SKM-1 treated with dmso at 0.1 percent for 144 hours (cell line): Measurements from ENCODE around the gene PHOSPHO1.

ENCODE experiments used
- DNase-seq: peaks from one replicate; lab custom pipeline; 2025; ENCODE audit not compliant: unreplicated experiment; lab: John Stamatoyannopoulos, UW

Gene PHOSPHO1

GRCh38 chr17:49218941-49219913 lies 11.4 kb downstream of the PHOSPHO1 start:
- DNase-seq = peak; percentile 78

DNA sequence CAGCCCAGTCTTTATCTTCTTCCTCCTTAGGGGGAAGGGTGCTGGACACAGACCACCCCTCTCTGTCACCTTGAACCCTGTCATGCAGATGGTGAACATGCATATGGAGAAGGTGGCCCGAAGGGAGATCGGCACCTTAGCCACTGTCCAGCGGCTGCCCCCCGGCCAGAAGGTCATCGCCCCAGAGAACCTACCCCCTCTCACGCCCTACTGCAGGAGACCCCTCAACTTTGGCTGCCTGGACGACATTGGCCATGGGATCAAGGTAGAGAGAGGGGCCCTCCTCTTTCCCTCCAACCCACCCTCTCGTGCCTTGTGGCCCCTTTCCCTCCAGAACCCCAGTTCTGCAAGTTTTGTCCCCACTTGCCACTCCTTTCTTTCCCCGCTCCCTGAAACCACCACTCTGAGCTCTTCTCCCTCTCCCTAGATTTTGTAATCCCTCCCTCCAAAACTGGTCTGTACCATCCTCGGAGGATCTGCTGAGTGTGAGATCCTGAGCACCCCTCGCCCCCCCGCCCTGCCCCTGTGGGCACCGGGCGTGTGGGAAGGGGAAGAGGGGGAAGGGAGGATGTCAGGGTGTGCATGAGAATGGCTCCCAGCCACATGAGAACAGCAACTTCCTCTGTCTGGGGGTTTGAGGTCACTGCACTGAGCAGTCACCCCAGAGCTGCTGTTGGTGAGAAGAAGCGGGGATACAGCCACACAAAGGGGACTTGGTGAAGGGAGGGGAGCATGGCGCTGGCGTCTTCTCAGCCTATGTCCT lies 12.8 kb downstream of the PHOSPHO1 start:
- peak; percentile 78 for DNase-seq

GRCh38 chr17:49216953-49217650 lies 13.5 kb downstream of the PHOSPHO1 start:
- DNase-seq = peak; percentile 58

DNA sequence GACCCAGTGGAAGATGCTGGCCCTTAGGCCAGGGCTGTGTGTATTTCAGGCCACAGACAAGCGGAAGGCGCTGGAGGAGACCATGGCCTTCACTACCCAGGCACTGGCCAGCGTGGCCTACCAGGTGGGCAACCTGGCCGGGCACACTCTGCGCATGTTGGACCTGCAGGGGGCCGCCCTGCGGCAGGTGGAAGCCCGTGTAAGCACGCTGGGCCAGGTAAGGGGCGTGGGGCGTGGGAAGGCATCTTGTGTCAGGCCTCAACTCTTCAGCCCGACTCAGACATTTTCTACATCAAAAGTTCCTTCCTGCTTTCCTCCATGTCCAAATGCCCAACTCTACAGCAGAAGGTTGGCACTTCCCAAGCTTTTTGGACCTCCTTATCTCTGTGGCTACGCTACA lies 14.1 kb downstream of the PHOSPHO1 start:
- no peak for DNase-seq

GRCh38 chr17:49214676-49215360 lies 15.8 kb downstream of the PHOSPHO1 start:
- DNase-seq = no peak

DNA sequence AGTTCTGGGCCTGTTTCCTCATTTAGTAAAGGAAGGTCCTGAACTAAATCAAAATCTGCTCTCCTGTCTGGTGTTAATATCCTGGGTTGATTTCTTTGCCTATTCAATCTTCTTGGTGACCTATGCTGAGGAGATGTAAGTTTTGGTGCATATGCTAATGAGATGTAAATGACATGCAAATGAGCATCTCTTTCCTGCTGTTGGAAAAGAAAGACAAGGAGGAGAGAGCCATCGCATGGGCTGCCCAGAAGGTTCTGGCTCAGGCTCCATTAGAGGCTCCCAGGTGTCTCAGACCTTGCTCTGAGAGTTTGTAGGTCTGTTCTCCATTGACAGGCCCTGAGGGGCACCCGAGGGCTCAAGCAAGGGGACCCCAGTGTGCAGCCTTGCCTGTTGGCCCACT lies 16.7 kb downstream of the PHOSPHO1 start:
- DNase-seq = no peak

GRCh38 chr17:49213399-49213798 lies 17.2 kb downstream of the PHOSPHO1 start:
- DNase-seq = no peak

- DNase-seq = peak; percentile 72
Measured at GRCh38 chr17:49210158-49211029, 20.2 kb downstream of the PHOSPHO1 start, which contains the start of the genes ABI3 and GNGT2. TSS of gene ABI3 (plus strand) at chr17:49210707. CDS start at chr17:49210725, 18 bp downstream. TSS of gene GNGT2 (minus strand) at chr17:49210574. CDS start at chr17:49207422, 3,152 bp downstream.

DNA sequence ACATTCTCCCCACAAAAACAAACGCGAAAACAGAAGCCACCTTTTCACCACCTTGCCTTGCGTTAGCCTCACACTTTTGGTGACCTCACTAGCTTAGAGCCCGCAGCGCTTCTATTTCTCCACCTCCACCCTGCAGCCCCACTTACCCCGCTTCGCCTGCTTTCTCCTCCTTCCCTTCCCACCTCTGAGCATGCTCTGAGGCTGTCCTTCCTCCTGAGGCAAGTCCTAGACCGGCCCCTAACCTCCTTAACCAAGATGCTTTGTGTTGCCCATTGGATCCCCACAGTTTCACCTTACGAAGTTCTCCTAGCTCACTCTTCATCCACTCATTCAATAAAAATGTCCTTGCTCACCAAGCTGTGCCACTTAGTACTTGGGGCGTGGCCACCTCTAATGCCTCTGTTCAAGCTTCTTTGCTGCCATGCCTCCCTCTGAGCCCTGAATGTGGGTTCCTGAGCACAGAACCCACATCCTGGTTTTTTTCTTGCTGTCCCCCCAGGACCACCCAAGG lies 21.5 kb downstream of the PHOSPHO1 start:
- DNase-seq = no peak

- no peak for DNase-seq
Measured at GRCh38 chr17:49204516-49204915, 26.1 kb downstream of the PHOSPHO1 start.

GRCh38 chr17:49203796-49204195 lies 26.8 kb downstream of the PHOSPHO1 start:
- no peak for DNase-seq

DNA sequence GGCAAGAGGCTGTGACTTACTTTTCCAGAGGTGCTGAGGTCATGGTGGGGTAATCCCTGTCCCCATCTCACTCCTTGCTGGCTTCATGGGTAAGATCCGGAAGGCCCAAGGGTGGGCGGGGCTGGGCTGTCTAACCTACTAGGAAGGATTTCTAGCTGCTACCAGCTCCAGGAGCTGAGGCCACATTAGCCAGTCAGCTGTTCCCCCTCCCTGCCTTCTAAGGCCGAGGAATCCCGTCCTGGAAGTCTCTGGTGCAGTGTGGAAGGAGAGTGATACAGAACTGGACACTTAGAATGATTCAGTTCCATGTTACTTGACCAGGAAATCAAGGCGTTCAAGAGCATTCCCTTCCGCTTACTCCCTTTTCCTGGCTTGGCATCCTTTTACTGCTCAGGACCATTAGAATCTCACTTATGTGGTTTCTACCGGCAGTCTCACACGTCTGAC lies 29.1 kb downstream of the PHOSPHO1 start:
- DNase-seq = no peak

DNA sequence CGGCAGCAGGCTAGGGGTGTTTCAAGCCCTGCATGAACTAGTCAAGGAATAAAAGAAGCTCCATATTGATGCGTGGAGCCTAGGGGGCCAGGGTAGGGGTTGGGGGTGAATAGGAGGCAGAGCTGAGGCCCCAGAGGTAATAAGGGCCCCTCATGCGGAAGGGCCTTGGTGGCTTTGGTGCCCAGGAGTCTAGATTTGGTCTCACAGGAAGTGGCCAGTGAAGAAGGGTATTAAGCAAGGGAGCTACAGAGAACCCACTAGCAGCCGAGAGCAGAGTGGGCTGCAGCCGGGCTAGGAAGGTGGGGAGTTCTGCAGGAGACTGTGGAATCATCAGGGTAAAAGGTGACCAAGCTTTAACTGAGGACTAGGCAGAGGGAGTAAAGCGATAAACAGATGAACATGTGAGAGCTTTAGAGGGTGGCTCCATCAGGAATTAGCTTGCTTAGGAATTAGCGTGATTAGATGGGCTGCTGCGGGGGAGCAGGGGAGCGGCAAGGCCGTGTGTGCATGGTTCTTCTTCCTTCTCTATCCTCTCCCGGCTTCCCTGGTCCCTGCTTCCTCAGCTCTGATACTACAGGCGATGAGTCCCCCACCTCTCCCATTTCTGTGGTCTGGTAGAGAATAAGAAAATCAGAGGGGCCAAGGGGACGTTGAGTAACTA lies 30.0 kb downstream of the PHOSPHO1 start:
- DNase-seq = no peak

DNA sequence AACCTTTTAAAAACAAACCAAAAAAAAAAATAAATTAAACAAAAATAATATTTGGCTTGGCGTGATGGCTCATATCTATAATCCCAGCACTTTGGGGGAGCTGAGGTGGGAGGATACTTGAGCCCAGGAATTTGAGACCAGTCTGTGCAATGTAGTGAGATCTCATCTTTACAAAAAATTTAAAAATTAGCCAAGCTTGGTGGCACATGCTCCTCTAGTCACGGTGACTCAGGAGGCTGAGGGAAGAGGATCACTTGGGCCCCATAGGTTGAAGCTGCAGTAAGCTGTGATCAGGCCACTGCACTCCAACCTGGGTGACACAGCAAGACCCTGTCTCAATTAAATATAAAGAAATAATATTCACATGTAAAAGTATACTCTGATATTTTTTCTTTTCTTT lies 32.4 kb downstream of the PHOSPHO1 start:
- no peak for DNase-seq

- no peak for DNase-seq
Measured at GRCh38 chr17:49197346-49197998, 33.1 kb downstream of the PHOSPHO1 start.

- no peak for DNase-seq
Measured at GRCh38 chr17:49196520-49196919, 34.1 kb downstream of the PHOSPHO1 start.

GRCh38 chr17:49195751-49196150 lies 34.8 kb downstream of the PHOSPHO1 start:
- no peak for DNase-seq

GRCh38 chr17:49194297-49194607 lies 36.3 kb downstream of the PHOSPHO1 start:
- no peak for DNase-seq
